Stimulated activated CD4-positive, alpha-beta T cell treated with anti-CD3 and anti-CD28 coated beads, Interleukin-1b, Interleukin-23, amount 100 ng/mL, for 4 hours (primary cell): Measurements from ENCODE around the gene MXRA8.
"Not testable (repeated sequence)": the region's sequence is repeated elsewhere in the genome, so short reads cannot be mapped to it uniquely, and the experiment has no call there.

ENCODE experiments used
- DNase-seq, 2 donors: peaks; one replicate each; pipeline ENCODE4 v3.0.0-alpha.2; 2020; ENCODE audit warnings: low read depth in 2 of 2

MXRA8 gene

GRCh38 chr1:1358433-1359271 is at the start of gene MXRA8:
TSS of gene MXRA8 (minus strand) at chr1:1358555. CDS start at chr1:1358504, 51 bp downstream.
- no peak for DNase-seq

GRCh38 chr1:1407636-1408318 is 49.4 kb upstream of the MXRA8 start:
- DNase-seq: no peak

- peak; percentile 89 to 92 for DNase-seq
Measured at GRCh38 chr1:1406821-1407635, 48.7 kb upstream of the MXRA8 start, which contains the start of gene MRPL20. TSS of gene MRPL20 (minus strand) at chr1:1407293. CDS start at chr1:1407217, 76 bp downstream.

DNA sequence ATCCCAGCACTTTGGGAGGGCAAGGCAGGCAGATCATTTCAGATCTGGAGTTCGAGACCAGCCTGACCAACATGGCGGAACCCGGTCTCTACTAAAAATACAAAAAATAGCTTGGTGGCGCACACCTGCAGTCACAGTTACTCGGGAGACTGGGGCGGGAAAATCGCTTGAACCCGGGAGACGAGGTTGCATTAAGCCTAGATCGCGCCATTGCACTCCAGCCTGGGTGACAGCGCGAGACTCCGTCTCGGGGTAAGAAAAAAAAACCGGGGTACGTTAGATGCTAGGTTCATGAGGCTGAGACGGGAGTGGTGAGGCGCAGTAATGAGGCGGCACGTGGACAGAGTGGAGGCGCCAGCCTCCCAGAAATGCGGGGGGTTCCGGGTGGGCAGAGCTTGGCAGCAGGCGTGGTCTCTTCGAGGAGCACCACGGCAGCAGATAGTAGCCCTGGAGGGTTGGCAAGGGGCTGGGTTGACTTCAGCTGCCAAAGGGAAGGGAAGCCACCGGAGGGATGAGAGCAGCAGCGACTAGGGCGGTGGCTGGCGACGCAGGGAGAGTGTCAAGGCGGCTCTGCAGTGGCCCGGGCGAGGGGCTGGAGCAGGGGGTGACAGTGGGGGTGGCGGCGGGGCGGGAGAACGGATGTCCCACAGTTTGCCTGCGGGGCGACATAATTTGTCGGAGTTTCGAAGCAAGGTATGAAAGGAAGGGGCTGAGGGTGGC is 47.9 kb upstream of the MXRA8 start:
- no peak for DNase-seq

- DNase-seq: no peak
Measured at GRCh38 chr1:1403653-1404052, 45.3 kb upstream of the MXRA8 start.

DNA sequence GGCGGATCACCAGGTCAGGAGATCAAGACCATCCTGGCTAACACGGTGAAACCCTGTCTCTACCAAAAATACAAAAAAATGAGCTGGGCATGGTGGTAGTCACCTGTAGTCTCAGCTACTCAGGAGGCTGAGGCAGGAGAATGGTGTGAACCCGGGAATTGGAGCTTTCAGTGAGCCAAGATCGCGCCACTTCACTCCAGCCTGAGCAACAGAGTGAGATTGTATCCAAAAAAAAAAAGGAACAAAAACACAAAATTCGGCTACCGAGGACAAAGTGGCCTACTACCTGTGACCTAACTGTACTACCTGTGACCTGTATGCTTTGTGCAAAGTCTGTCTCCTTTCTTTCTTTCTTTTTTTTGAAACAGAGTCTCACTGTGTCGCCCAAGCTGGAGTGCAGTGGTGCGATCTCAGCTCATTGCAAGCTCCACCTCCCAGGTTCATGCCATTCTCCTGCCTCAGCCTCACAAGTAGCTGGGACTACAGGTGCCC is 44.6 kb upstream of the MXRA8 start:
- DNase-seq: not testable (repeated sequence)

DNA sequence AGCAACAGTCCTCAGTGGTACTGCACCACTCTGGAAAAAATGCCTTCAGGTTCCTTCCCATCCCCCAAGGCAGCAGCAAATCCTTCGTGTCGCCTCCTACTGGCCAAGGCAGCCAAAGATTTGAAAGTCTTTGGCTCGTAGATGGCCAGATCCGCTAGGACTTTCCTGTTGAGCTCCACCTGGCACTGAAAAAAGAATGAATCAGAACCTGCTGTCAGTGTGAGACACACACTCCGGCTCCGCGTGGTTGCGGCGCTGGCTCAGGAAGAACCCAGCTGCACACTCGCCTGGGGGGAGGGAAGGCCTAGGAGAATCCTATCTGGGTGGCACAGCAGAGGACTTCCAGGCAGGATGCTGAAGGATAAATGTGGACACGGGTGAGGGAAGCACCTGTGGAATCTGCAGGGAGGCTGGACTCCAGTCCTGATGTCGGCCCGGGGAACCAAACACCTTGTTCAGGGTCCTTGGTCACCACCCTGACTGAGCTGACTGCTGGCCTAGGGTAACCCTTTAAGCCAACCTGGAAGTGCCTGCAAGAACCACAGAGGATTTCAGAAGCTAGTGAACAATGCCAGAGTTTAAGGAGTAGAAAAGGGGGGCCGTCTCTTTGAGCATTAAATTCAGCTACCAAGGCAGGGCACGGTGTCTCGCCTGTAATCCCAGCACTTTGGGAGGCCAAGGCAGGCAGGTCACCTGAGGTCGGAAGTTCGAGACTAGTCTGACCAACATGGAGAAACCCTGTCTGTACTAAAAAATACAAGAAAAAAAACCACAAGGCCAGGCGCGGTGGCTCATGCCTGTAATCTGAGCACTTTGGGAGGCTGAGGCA is 43.9 kb upstream of the MXRA8 start:
- DNase-seq: peak in 1 of 2 donors; percentile 23

- no peak for DNase-seq
Measured at GRCh38 chr1:1401457-1402010, 43.2 kb upstream of the MXRA8 start.

- DNase-seq: no peak
Measured at GRCh38 chr1:1400576-1401456, 42.5 kb upstream of the MXRA8 start.

DNA sequence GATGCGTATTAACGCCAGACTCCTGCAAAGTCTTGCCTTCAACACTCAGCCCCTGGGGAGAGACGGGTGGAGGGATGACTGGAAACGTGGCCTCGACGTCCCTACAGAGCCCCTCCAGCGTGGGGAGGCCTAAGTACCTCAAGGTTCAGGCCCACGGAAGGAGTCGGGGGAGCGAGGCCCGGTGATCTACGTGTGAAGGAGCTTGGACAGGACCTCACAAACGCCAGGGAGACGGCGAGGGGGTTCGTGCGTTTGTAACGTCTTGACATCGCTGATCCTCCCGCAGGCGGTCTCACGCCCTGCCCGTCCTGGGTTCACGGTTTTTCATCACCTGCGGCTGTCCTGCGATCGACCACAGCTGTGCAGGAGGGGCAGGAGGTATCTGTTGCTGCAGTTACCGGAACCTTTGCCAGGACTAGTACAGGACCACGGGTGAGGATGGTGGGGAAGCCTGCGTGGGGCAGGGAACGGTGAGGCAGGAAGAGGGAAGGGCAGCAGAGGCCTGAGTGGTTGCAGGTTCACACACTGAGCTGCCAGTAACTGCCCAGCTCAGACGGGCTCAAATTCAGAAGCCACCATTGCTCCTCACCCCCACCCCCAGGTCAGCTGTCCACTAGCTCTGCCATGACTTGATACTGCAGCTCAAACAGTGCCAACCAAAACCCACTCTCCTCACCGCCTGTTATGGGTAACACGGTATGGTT is 41.7 kb upstream of the MXRA8 start:
- no peak for DNase-seq

DNA sequence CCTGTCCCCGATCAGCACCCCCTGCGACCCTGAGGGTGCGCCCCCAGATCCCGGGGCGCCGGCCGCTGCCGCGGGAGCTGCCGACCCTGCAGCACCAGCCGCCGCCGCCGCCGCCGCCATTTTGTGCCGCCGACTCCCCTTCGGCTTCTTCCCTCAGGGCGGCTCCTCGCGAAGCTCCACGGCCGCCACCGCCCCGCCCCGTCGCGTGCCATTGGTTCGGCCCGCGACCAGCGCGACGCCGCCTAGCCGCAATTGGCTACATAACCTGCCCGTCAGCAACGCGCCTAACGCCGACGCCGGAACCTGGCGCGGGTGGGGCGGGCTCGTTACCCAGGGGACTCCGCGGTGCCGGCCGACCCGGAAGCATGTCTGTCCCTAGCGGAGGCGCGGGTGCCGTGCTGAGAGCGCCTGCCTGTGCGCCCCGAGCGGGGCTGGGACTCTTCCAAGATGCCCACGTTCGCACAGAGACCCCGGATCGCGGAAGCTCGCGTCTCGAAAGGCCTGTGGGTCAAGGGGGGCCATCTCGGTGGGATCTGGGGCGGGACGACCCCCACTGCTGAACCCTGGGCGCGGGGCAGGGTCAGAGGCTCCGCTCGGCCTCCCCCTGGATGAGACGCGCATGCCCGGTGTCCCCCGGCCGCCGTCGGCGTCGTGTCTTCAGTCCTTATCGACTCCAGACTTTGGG is 41.0 kb upstream of the MXRA8 start, which contains the start of gene CCNL2:
CCNL2 (minus strand) TSS at position 149 of the 685 bp plus-strand sequence; CDS start at position 120, 29 bp downstream.
- DNase-seq: peak; percentile 99

DNA sequence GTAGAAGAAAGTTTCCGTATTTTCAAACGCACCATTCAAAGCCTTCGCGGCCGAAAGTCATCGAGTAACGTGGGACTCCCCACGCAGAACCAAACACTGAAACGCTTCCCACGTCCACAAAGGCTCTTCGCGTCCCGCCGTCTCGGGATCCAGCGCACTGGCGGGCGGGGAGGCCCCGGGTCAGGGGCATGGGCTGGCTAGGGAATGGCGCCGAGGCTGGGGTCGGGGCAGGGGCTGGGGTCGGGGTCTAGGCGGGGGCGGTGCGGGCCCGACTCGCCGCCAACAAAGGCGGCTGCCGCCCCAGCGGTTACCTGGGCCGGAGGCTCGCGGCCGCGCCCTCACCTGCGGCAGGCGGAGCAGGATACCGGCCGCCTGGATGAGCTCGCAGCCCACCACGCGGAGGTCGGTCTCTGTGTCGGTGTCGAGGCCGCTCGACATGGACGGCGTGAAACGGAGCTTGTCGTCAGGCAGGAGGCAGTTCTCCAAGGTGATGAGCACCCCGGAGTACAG is 40.4 kb upstream of the MXRA8 start:
- DNase-seq: no peak

- no peak for DNase-seq
Measured at GRCh38 chr1:1397839-1398523, 39.6 kb upstream of the MXRA8 start.

DNA sequence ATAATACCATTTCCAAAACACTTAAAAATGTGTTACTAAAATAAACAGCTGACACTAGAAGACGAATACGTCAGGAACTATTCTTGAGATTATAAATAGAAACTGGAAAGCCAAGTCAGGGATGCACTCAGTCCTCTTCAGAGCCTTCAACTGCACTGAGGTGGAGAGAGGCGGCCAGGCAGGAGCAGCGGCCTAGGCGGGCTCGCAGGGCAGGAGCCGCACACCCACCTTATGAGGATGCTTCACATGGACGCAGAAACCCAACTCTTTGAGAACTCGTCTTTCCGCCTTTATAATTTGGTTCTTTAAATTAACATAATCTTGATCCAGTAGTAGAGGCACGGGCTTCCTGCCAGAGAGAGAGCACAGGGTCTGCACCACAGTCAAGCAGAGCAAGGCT is 36.8 kb upstream of the MXRA8 start:
- no peak for DNase-seq

DNA sequence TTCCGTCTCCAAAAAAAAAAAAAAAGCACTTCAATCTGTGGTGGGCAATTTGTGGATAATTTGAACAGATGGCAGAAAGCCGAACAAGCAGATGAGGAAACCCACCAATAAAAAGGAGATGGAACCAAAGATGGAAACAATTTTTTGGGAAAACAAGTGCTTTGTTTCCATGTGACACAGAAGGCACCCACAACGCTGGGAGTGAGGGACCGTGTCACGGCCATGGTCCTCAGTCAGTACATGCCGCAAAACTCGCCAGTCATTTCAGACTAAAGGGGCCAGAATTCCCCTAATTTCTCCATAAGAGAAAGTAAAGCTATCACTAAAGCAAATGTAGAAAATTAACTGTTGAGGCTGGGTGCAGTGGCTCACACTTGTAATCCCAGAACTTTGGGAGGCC is 35.8 kb upstream of the MXRA8 start:
- no peak for DNase-seq

GRCh38 chr1:1393428-1393827 is 35.1 kb upstream of the MXRA8 start:
- DNase-seq: no peak

DNA sequence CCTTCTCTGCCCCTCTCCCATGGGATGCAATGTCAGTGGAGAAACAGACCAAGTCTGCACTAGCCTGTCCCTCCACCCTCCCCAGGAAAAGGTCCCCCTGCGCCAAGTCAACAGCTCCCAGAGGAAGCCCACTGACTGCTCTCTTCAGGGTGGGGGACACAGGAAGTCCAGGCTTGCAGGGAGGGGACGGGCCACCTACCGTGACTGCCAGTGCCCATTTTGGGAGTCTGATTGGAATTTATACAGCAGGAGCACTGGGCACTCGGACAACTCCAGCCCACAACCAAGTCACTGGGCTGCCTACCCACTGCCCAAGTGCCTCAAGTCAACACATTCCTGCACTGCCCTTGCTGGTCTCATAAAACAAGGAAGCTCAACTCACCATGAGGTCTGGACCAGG is 34.7 kb upstream of the MXRA8 start:
- DNase-seq: no peak
